Naive thymus-derived CD8-positive, alpha-beta T cell (primary cell): ENCODE measurements around the gene DCXR. TPM values are rescaled to one million over a fixed set of nuclear protein-coding genes. Genes with fewer than 3 reads are reported as not detected.

Source experiments
- ATAC-seq, 2 donors: fragments of 150-1000 bp; cut with Tn5 transposase in 1 of 2; sonication (Bioruptor Pico), chemical (Tn5 transposase) in 1 of 2; 1 replicate in 1 of 2; 2 replicates in 1 of 2; pipeline ENCODE4 v1.10.0; 2021; ENCODE audit warnings: mild to moderate bottlenecking in 2 of 2, moderate library complexity in 2 of 2
- POLR2A ChIA-PET: fragments of 350-600 bp; sonication (Branson Sonifier 250); formaldehyde crosslinking; loops from one replicate; lab custom pipeline; 2021; ENCODE audit warnings: antibody characterized with exemption; lab: Charles Lee
- DNase-seq, 10 donors: peaks; one replicate each; pipeline versions ENCODE4 v3.0.0 to v3.0.0-alpha.2; 2020 to 2022
- H3K27ac Mint-ChIP-seq, 10 donors: one replicate each; pipeline ENCODE4 v1.8.0; 2020 to 2022; ENCODE audit warnings: mild to moderate bottlenecking in 10 of 10, mixed read lengths in 10 of 10, moderate library complexity in 4 of 10, inconsistent platforms in 1 of 10
- H3K27me3 Mint-ChIP-seq, 5 donors: one replicate each; pipeline ENCODE4 v1.8.0; 2021 to 2022; ENCODE audit warnings: mixed read lengths in 5 of 5
- H3K36me3 Mint-ChIP-seq, 3 donors: one replicate each; pipeline ENCODE4 v1.8.0; 2020 to 2022; ENCODE audit warnings: mixed read lengths in 3 of 3, mild to moderate bottlenecking in 2 of 3, inconsistent platforms in 1 of 3
- H3K4me1 Mint-ChIP-seq, 4 donors: one replicate each; pipeline ENCODE4 v1.8.0; 2021 to 2022; ENCODE audit warnings: mixed read lengths in 4 of 4
- H3K4me3 Mint-ChIP-seq, 10 donors: one replicate each; pipeline ENCODE4 v1.8.0; 2020 to 2022; ENCODE audit warnings: mild to moderate bottlenecking in 10 of 10, mixed read lengths in 10 of 10, moderate library complexity in 6 of 10, inconsistent platforms in 1 of 10
- H3K9me3 Mint-ChIP-seq, 9 donors: one replicate each; pipeline ENCODE4 v1.8.0; 2020 to 2022; ENCODE audit warnings: mixed read lengths in 9 of 9, mild to moderate bottlenecking in 3 of 9, inconsistent platforms in 1 of 9, moderate library complexity in 1 of 9
- polyA plus RNA-seq, 3 donors: library from polyadenylated mRNA; unstranded; fragments of 300-500 nt; fragmentation: Illumina TruSeq; gene quantifications; one replicate each; pipeline ENCODE4 v1.2.3, GENCODE V29; 2021
- total RNA-seq, 8 experiments: library from RNA in 2 of 8; stranded (reverse) in 2 of 8; gene quantifications; one replicate each; pipeline ENCODE4 v1.2.3 and lab custom pipeline; 2021 to 2026

DCXR gene
- total and polyA plus RNA-seq, 5 experiments from 2014 or later = 72.5 to 185 (median 113) TPM

- no peaks in the 10 kb centered on the region for H3K27me3 Mint-ChIP-seq
- no peak for DNase-seq
- H3K4me3 Mint-ChIP-seq = no peak overlapping the region
- H3K27ac Mint-ChIP-seq = peak overlapping the region in 2 of 10 donors; percentile 46 to 57
- H3K36me3 Mint-ChIP-seq = peaks cover 0 to 25% (median 1%) of the 10 kb centered on the region in 3 donors
- H3K9me3 Mint-ChIP-seq = no peaks in the 10 kb centered on the region
- ATAC-seq = no peak
- H3K4me1 Mint-ChIP-seq = peaks cover 0 to 14% (median 4%) of the 10 kb centered on the region in 4 donors
- POLR2A ChIA-PET = no interaction called here
Observed at GRCh38 chr17:82058855-82059249, 21.4 kb upstream of the DCXR start.

- Mint-ChIP-seq H3K27me3 (no peaks in the 10 kb centered on the region), H3K4me1 (peaks cover 0 to 14% (median 2%) of the 10 kb centered on the region in 4 donors), H3K9me3 (no peaks in the 10 kb centered on the region), H3K27ac (peak overlapping the region in 4 of 10 donors; percentile 41 to 75 (median 52)), H3K36me3 (peaks cover 0 to 25% (median 1%) of the 10 kb centered on the region in 3 donors), H3K4me3 (no peak overlapping the region)
- POLR2A ChIA-PET = no interaction called here
- peak in 1 of 10 donors; percentile 54 for DNase-seq
- ATAC-seq = no peak
Observed at GRCh38 chr17:82058230-82058854, 20.8 kb upstream of the DCXR start.

- POLR2A ChIA-PET = interaction anchor here (0.7 to 3.7 kb wide), 3 partner anchors 8 to 57 kb away, joined by 3 to 15 read pairs (median 3); partner anchors contain the start of genes DCXR and DUS1L
- H3K4me3 Mint-ChIP-seq = peak overlapping the region in 1 of 10 donors; percentile 6
Observed at GRCh38 chr17:82056729-82057621, 19.5 kb upstream of the DCXR start.

GRCh38 chr17:82055965-82056728 is 18.6 kb upstream of the DCXR start:
- peak overlapping the region in 1 of 10 donors; percentile 34 for H3K27ac Mint-ChIP-seq
- H3K4me3 Mint-ChIP-seq = peak overlapping the region in 1 of 10 donors; percentile 6
- POLR2A ChIA-PET = interaction anchor here (0.6 to 3.7 kb wide), 3 partner anchors 9 to 228 kb away, joined by 3 to 15 read pairs (median 3); partner anchors contain the start of gene DUS1L
- no peaks in the 10 kb centered on the region for H3K27me3 Mint-ChIP-seq
- ATAC-seq = no peak
- H3K9me3 Mint-ChIP-seq = no peaks in the 10 kb centered on the region
- H3K36me3 Mint-ChIP-seq = peaks cover 0 to 23% (median 1%) of the 10 kb centered on the region in 3 donors
- peak in 1 of 10 donors; percentile 45 for DNase-seq
- H3K4me1 Mint-ChIP-seq = peaks cover 0 to 20% (median 6%) of the 10 kb centered on the region in 4 donors

More at GRCh38 chr17:82056729-82057621, 19.5 kb upstream of the DCXR start:
- Mint-ChIP-seq H3K36me3 (peaks cover 0 to 25% (median 1%) of the 10 kb centered on the region in 3 donors), H3K9me3 (no peaks in the 10 kb centered on the region), H3K27me3 (no peaks in the 10 kb centered on the region), H3K27ac (no peak overlapping the region), H3K4me1 (peaks cover 0 to 20% (median 6%) of the 10 kb centered on the region in 4 donors)
- DNase-seq (peak in 1 of 10 donors; percentile 62), ATAC-seq (no peak)

- peak overlapping the region in 4 of 10 donors; percentile 18 to 75 (median 40) for H3K4me3 Mint-ChIP-seq
- DNase-seq = no peak
- no peaks in the 10 kb centered on the region for H3K9me3 Mint-ChIP-seq
- no peaks in the 10 kb centered on the region for H3K27me3 Mint-ChIP-seq
- peaks cover 4 to 26% (median 11%) of the 10 kb centered on the region in 4 donors for H3K4me1 Mint-ChIP-seq
- H3K36me3 Mint-ChIP-seq = peaks cover 0 to 22% (median 1%) of the 10 kb centered on the region in 3 donors
- no peak for ATAC-seq
- POLR2A ChIA-PET = interaction anchor here (3.7 kb wide), 1 partner anchor 10 kb away, joined by 15 read pairs; the partner anchor contains the start of gene DUS1L
- peak overlapping the region in 1 of 10 donors; percentile 55 for H3K27ac Mint-ChIP-seq
Observed at GRCh38 chr17:82055023-82055964, 17.8 kb upstream of the DCXR start.

GRCh38 chr17:82054351-82055022 is 17.0 kb upstream of the DCXR start:
- POLR2A ChIA-PET = interaction anchor here (3.7 kb wide), 1 partner anchor 11 kb away, joined by 15 read pairs; the partner anchor contains the start of gene DUS1L
- no peak overlapping the region for H3K27ac Mint-ChIP-seq
- H3K4me1 Mint-ChIP-seq = peaks cover 4 to 30% (median 14%) of the 10 kb centered on the region in 4 donors
- H3K27me3 Mint-ChIP-seq = no peaks in the 10 kb centered on the region
- peaks cover 0 to 19% (median 0%) of the 10 kb centered on the region in 3 donors for H3K36me3 Mint-ChIP-seq
- DNase-seq = peak in 1 of 10 donors; percentile 58
- no peaks in the 10 kb centered on the region for H3K9me3 Mint-ChIP-seq
- H3K4me3 Mint-ChIP-seq = peak overlapping the region in 2 of 10 donors; percentile 55 to 75
- no peak for ATAC-seq

- ATAC-seq (no peak), DNase-seq (peak in 1 of 10 donors; percentile 57)
- H3K9me3 Mint-ChIP-seq = no peaks in the 10 kb centered on the region
- POLR2A ChIA-PET = interaction anchor here (5.0 kb wide), 1 partner anchor 12 kb away, joined by 38 read pairs; the partner anchor contains the start of gene DUS1L
- peak overlapping the region; percentile 15 to 86 (median 79) for H3K4me3 Mint-ChIP-seq
- no peaks in the 10 kb centered on the region for H3K27me3 Mint-ChIP-seq
- H3K36me3 Mint-ChIP-seq = peaks cover 0 to 18% (median 0%) of the 10 kb centered on the region in 3 donors
- H3K4me1 Mint-ChIP-seq = peaks cover 4 to 32% (median 14%) of the 10 kb centered on the region in 4 donors
- peak overlapping the region in 8 of 10 donors; percentile 24 to 80 (median 44) for H3K27ac Mint-ChIP-seq
Observed at GRCh38 chr17:82053556-82054263, 16.2 kb upstream of the DCXR start.

GRCh38 chr17:82053130-82053529 is 15.6 kb upstream of the DCXR start:
- no peak for ATAC-seq
- Mint-ChIP-seq H3K27me3 (no peaks in the 10 kb centered on the region), H3K27ac (peak overlapping the region in 9 of 10 donors; percentile 24 to 80 (median 48)), H3K4me1 (peaks cover 4 to 32% (median 14%) of the 10 kb centered on the region in 4 donors), H3K4me3 (peak overlapping the region; percentile 70 to 86 (median 79)), H3K9me3 (no peaks in the 10 kb centered on the region), H3K36me3 (peaks cover 0 to 15% (median 0%) of the 10 kb centered on the region in 3 donors)
- POLR2A ChIA-PET = interaction anchor here (2.0 to 5.0 kb wide), 2 partner anchors 12 to 18 kb away, joined by 4 to 38 read pairs; partner anchors contain the start of gene DUS1L
- no peak for DNase-seq

GRCh38 chr17:82052638-82053059 is 15.2 kb upstream of the DCXR start:
- H3K9me3 Mint-ChIP-seq = no peaks in the 10 kb centered on the region
- no peak for ATAC-seq
- no peaks in the 10 kb centered on the region for H3K27me3 Mint-ChIP-seq
- H3K4me1 Mint-ChIP-seq = peaks cover 0 to 32% (median 14%) of the 10 kb centered on the region in 4 donors
- H3K4me3 Mint-ChIP-seq = peak overlapping the region; percentile 70 to 86 (median 79)
- no peak for DNase-seq
- peaks cover 0 to 11% (median 0%) of the 10 kb centered on the region in 3 donors for H3K36me3 Mint-ChIP-seq
- POLR2A ChIA-PET = interaction anchor here (0.8 to 5.0 kb wide), 4 partner anchors 13 to 54 kb away, joined by 3 to 38 read pairs (median 14); partner anchors contain the start of genes DCXR and DUS1L
- peak overlapping the region in 9 of 10 donors; percentile 18 to 87 (median 72) for H3K27ac Mint-ChIP-seq
